DND-41 (cell line): ENCODE data around the gene DPM1.

ENCODE experiments used
- EZH2 ChIP-seq: IDR thresholded peaks from 3 replicates; pipeline ENCODE4 v1.6.1; 2012; ENCODE audit warnings: borderline replicate concordance, low read depth, mild to moderate bottlenecking, moderate library complexity, low read length, inconsistent platforms; ENCODE audit not compliant: severe bottlenecking
- TF ChIP-seq, protein P1 (sequence below): IDR thresholded peaks from 2 replicates; pipeline ENCODE4 v1.5.1; 2012; ENCODE audit warnings: borderline replicate concordance, low read length, moderate library complexity, mild to moderate bottlenecking; ENCODE audit not compliant: poor library complexity, severe bottlenecking; ENCODE audit errors: extremely low read depth

DNA sequence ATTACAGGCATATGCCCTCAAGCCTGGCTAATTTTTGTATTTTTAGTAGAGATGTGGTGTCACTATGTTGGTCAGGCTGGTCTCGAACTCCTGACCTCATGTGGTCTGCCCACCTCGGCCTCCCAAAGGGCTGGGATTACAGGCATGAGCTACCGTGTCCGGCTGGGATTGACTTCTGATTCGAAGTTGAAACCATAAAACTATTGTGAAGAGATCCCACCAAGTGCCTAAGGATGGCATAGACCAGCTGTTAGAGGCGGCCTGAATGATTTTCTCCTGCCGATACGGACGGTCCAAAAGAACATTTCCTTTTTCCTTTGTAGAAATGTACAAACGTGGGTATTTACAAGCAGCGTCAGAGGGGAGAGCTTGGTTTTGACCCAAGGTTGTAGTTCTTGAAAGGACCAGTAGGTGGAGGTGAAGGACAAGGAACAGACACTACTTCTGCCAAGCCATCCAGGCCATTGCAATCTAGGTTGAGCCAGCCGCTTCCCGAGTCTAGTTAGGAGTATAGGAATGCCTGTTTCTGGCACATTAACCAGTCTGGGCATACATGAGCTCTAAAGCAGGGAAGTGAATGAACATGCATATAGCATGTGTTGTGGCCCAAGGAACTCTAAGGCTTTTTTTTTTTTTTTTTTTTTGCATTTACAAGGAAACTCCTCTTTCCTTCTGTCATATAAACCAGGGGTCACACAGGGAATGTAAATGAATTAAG is 29.3 kb upstream of the DPM1 start:
- TF ChIP-seq, protein P1, sequence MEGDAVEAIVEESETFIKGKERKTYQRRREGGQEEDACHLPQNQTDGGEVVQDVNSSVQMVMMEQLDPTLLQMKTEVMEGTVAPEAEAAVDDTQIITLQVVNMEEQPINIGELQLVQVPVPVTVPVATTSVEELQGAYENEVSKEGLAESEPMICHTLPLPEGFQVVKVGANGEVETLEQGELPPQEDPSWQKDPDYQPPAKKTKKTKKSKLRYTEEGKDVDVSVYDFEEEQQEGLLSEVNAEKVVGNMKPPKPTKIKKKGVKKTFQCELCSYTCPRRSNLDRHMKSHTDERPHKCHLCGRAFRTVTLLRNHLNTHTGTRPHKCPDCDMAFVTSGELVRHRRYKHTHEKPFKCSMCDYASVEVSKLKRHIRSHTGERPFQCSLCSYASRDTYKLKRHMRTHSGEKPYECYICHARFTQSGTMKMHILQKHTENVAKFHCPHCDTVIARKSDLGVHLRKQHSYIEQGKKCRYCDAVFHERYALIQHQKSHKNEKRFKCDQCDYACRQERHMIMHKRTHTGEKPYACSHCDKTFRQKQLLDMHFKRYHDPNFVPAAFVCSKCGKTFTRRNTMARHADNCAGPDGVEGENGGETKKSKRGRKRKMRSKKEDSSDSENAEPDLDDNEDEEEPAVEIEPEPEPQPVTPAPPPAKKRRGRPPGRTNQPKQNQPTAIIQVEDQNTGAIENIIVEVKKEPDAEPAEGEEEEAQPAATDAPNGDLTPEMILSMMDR = peak; percentile 97
- no peak for TF ChIP-seq EZH2
